Right renal pelvis (tissue), 4 donors: ENCODE measurements around the gene TIAM2. TPM values are rescaled to one million over a fixed set of nuclear protein-coding genes. Genes with fewer than 3 reads are reported as not detected.
"Not testable (repeated sequence)": the region's sequence is repeated elsewhere in the genome, so short reads cannot be mapped to it uniquely, and the experiment has no call there.

ENCODE experiments used
- DNase-seq, 4 donors: peaks; one replicate each; pipeline ENCODE4 v3.0.0-alpha.2; 2013; ENCODE audit warnings: low read depth in 4 of 4, low spot score in 3 of 4, missing footprints in 1 of 4
- polyA plus RNA-seq, 4 donors: library from polyadenylated mRNA; unstranded; fragments of 120-200 nt; gene quantifications; one replicate each; pipeline ENCODE4 v1.2.1, GENCODE V29; 2013; ENCODE audit not compliant: insufficient read length in 4 of 4

TIAM2 gene
- polyA plus RNA-seq, 4 donors, result 16.9 to 23.4 (median 22.2) TPM

DNA sequence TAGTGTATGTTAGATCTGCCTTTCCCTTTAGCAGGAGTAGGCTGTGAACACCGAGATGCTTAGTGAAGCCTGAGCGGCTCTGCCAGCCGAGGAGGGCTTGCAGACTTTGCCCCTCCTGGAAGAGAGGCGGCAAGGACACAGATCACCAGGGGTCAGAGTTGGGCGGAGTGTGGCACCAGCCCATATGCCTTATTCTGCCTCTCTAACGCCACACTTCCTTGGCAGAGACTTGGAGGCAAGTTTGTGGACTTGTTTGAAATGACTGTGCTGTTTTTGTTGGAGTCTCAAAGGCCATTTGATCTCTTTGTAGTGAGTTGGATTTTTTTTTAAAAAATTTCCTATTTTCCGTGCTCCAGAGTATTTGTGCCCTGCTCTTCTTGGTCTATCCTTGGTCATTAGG lies 224.2 kb downstream of the TIAM2 start:
- no peak for DNase-seq

DNA sequence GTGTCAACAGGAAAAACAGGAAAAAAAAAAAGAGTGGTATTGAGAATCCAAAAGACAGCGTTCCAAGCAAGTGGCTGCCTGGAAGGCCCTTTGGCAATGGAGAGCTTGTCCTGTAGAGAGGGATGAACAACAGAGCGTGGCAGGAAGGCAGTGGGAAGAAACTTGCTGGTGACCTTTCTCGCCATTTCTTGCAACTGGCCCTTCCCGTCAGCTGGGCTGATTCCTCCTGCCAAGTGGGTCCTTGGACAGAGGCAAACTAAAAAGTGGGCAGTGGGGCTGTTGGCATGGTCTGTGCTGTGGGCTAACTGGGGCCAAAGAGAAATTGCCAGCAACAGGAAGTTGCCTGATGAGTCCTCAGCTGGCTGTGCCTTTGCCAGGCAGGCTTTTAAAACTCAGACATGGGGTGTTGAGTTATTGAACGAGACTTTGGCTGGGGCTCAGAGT lies 224.8 kb downstream of the TIAM2 start:
- no peak for DNase-seq

DNA sequence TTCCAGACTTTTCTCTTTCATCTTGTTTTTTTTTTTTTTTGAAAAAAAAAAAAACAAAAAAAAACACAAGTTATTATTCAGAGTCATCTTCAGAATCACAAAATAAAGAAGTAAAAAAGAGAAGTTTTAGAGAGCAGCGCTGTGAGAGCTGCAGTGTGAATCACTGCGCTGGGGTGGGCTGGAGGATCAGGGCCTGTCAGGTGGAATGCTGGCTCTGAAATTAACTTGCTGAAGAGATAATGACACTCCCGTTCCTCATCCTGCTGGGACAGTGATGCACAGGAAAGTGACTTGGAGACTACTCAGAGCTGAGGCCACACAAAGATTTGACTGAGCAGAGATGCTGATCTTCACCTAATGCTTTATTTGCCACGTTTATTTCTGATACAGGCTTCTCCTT lies 226.0 kb downstream of the TIAM2 start:
- DNase-seq, result no peak

DNA sequence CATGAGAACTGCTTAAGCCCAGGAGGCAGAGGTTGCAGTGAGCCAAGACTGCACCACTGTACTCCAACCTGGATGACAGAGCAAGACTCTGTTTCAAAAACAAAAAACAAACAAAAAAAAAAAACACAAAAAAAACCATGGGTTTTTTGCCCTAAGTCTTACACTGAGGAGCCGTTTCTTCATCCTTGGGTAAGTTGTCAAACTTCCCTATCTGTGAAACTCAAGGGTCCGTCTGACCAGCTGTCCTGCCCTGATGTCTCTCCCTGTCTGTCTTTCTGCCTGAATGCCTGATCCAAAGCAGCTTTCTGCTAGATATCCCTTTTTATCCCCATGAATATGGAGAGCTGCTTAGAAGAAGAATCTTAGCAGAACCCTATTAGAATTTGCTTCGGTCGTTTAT lies 227.4 kb downstream of the TIAM2 start:
- no peak for DNase-seq

DNA sequence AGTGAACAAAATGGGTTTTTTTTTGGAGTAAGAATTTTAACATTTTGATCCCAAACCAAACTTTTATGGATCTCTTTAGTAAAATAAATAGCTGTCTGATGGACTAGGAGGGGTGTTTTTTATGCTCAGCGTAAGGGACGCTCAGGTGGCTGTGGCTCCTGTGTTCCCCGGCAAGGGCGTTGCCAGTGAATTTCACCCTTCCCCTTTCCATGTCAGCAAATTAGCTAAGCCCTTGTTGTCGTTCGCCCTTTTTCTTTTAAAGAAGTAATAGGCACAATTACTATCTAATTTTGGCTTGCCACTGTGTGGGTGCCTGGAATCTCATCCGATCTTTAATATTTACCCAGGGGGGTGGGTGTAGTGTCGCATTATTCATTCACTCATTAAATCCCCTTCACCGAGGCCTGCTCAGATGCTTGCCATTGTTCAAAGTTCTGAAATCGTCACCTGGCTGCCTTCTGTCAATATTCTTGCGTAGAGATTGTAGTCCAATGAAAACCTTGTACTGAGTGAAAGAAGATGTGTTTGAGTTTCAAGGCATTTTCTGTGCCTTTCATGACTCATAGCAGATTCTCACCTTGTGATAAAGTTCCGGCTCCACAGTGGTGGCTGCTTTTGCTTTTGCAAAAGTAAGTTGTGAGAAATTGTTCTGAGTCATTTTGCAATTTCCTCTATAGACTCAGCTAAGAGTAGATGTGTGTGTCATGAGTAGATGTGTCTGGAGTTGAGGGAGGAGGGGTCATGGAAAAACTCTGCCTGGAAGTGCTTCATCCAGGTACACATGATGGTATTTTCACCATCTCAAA lies 228.7 kb downstream of the TIAM2 start:
- no peak for DNase-seq

DNA sequence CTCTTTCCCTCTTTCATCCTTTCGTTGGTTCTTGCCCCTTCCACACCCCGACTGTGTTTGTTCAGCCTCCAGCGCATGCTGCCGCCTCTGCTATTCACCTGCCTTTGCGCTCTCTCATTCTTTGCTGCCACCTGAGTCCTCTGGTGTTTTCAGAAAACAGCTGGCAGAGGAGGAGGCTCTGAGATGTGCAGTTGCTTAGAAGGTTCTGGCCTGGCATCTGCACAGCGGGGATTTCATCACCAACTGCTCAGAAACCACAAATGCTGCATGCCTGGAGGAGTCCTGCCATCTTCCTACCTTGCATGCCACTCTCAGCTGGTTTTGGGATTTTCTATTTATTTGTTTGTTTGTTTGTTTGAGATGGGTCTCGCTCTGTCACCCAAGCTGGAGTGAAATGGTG lies 229.5 kb downstream of the TIAM2 start:
- no peak for DNase-seq

DNA sequence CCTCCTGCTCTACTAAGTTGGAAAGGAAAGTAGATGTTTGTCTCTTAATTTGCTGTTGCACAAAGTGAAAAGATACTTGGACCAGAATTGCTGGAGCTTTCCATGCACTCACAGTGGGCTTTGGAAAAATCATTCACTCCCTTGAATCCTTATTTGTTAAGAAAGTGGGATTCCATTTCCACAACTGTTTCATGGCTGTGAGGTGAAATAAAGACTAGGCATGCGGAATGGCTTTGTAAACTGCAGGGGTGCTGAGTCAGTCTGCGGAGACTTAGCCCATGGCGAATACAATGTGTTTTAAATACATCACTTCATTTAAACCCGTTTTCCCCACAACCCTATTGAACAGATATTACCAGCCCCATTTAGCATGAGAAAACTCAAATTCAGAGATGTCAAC lies 231.9 kb downstream of the TIAM2 start:
- no peak for DNase-seq

DNA sequence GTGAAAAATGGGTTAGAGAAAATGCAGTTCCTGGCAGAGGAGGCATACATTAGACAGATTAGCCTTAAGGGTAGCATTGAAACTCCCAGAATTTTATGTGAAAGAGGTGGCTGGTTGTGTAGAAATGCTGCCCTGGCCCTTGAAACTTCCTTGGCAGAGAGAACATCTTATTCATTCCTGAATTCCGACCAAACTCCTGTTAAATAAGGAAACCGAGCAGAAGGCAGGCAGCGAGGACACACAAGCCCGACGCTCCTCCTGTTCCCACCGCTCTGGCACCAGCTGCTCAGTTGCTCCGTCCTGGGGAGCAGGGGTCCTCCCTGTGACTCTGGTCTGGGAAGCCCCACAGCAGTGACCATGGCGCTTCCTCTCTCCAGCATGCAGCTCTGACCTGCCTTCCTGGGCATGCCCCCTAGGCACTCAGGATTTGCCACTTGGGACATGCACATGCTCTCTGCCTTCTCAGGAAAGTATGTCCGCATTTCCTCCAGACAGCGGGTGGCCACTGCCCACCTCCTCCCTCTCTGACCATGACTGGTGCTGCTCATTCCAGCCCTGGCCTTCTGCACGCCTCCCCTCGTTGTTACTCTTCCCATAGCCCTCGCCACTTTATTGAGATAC lies 233.5 kb downstream of the TIAM2 start:
- no peak for DNase-seq

DNA sequence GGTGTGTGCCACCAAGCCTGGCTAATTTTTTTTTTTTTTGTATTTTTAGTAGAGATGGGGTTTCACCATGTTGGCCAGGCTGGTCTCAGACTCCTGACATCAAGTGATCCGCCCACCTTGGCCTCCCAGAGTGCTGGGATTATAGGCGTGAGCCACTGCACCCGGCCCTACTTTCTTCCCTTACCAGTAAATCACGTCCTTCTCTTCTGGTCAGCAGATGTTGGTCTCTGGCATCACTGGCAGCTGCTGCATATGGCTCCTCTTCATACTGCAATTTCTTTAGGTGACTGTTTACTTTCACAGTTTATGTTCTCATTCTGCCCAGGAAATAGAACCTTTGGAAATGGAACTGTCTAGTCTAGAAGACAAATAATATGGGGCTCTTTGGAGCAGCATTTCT lies 235.9 kb downstream of the TIAM2 start:
- not testable (repeated sequence) for DNase-seq

DNA sequence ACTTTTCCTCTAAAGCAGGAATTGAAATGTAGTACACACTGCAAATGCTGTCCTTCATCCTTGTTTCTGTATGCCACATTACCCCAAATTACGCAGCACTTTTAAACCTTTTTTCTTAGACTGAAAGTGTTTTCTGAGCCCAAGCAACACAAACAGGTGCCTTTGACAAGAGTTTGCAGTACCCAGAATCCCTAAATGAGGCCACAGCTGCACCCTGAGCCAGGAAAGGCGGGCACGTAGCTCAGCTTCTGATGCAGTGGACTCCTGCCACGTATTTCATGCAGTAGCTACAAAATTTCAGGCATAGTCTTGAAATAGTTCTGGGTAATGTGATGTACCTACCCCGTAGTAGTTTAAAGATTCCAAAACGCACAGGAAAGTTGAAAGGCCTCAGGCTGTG lies 237.7 kb downstream of the TIAM2 start:
- DNase-seq, result no peak

DNA sequence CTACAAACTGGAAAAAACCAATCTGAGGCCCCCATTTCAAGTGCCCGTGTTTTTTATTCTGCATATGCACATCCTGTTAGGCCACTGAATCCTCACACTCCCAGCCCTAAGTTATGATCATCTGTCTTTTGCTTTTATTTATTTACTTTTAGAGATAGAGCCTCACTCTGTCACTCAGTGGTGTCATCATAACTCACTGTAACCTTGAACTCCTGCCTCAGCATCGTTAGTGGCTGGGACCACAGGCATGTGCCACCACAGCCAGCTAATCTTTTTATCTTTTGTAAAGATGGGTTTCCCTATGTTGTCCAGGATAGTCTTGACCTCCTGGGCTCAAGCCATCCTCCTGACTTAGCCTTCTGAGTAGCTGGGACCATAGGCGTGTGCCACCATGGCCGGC lies 239.1 kb downstream of the TIAM2 start:
- no peak for DNase-seq

DNA sequence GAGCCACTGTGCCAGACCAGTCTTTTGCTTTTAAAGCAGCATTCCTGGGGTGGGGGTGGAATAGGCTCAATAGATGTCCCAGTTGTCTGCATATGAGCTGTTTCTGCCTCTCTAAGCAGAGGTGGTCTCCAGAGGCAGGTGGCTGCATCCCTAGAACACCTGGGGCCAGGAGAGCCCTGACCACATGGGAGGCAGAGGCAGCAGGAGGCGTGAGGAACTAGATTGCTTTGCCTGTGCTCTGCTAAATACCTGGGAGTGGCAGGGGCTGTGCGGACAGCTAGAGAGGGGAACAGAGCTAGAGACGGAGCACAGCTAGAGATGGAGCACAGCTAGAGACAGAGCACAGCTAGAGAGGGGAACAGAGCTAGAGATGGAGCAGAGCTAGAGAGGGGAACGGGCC lies 239.6 kb downstream of the TIAM2 start:
- DNase-seq, result no peak

DNA sequence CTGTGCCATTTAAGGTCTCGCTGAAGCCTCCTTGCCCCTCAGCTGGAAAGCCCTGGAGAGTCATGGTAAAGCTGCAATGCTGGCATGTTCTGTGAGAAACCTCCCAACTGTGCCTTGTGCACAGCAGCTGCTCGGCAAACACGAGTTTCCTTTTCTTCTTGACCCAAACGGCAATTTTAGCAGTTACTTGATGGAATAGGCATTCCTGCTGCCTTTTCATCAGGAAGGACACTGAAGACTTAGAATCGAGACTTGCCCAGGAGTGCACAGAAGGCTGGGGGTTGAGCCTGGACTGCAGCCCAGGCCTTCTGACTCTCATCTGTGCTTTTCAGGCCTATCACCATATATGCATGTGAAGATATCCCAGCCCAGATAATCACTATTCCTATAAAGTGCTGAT lies 240.0 kb downstream of the TIAM2 start:
- DNase-seq, result no peak

DNA sequence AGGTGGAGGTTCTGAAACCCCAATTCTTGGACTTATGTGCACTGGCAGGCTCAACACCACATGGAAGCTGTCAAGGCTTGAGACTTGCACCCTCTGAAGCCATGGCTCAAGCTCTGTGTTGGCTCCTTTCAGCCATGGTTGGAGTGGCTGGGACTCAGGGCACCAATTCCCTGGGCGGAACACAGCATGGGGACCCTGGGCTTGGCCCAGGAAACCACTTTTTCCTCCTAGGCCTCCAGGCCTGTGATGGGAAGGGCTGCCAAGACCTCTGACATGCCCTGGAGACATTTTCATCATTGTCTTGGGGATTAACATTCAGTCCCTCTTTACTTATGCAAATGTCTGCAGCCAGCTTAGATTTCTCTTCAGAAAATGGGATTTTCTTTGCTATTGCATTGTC lies 242.5 kb downstream of the TIAM2 start:
- DNase-seq, result no peak

DNA sequence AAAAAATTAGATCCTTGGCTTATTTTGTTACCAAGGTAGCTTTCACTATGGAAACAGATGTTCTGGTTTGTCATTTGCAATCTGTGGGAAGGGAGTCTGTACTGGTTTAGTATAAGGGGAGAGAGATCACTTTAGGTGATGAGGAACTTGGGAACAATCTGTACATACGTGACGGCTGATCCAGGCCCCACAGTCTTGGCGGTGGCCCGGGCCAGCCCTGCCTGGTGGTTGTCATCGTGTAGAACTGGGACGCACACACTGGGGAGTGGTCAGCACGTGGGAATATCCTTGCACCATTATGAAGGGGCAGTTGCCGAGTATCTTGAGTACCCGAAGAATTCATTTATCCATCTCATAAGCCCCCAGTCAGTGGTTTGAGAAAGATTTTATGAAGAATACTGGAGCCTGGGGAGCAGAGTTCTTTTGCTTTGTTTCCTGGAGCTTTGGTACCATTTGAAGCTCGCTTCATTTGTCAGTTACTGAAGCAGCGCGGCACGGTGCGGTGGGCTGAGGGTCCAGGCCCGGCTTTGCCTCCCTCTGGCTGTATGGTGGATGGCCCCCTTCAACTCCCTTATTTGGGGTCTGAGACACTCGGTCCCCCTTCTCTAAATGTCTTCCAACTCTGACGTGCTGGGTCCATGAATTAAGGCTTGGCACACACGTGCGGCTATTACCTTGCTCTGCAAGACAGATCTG lies 245.9 kb downstream of the TIAM2 start:
- no peak for DNase-seq

DNA sequence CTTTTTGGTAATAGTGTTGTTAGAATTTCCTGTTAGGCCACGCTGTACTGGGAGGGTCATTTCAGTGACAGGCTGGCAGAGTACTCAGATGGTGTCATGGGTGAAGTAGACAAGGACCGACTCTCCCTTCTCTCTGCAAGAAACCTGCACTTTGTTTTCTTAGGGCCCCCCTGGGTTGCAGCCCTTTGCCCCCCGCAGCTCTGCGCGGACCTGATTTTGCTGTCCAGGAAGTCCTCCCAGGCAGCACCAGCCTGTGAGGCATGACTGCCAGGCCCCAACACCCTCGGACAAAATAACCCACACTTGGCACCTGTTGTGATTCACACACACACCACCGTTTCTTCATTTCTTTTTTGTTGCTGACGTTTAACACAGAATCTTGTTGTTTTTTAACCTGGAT lies 246.9 kb downstream of the TIAM2 start:
- DNase-seq, result no peak

DNA sequence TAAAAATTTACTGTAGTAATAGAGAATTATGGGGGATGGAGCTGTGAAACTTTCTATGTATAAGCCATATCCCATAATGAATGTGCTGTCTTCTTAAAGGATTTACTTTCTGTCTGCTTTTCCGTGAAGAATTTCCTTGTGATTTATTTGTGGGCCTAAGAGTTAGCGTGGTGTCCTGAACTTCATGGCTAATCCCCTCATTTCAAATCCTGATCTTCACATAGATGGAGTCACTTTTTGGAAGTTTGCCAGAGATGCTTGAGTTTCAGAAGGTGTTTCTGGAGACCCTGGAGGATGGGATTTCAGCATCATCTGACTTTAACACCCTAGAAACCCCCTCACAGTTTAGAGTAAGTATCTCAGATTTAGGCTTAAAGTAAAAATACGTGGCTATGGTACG lies 249.3 kb downstream of the TIAM2 start:
- no peak for DNase-seq

DNA sequence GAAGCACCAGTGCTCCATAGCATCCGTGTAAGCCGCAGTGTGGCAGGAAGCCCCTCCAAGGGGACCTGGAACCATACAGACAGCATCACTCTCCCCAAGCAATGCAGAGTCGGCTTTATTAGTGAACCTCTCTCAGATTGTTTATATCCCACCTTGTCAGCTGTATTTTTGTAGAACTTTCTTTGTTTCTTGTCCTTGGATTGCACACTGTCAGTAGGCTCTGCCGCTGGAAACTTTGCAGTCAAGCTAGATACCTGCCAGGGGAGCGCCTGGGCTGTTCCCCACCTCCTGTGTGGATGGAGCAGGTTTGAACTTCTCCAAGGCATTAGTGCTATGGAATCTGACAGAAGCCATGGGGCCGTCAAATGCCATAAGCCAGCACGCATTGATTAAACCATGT lies 250.1 kb downstream of the TIAM2 start:
- DNase-seq, result no peak

DNA sequence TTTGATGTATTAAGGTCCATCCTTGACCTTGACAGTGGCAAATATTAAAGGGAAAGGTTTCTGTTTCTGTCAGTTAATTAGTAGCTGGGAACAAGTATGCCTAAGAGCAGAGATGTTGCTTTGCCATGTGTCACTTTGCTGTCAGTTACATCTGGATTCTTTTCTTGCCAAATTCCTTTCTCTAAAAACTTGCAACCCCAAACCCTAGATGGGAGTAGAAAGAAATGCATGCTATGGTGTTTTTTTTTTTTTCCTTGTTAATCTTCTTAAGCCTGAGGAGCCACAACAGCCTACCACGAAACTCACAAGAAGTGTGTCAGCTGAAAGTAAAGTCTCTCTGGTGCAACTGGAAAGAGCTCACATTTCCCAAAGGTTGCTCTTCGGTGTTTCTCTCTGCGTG lies 250.7 kb downstream of the TIAM2 start:
- DNase-seq, result no peak

DNA sequence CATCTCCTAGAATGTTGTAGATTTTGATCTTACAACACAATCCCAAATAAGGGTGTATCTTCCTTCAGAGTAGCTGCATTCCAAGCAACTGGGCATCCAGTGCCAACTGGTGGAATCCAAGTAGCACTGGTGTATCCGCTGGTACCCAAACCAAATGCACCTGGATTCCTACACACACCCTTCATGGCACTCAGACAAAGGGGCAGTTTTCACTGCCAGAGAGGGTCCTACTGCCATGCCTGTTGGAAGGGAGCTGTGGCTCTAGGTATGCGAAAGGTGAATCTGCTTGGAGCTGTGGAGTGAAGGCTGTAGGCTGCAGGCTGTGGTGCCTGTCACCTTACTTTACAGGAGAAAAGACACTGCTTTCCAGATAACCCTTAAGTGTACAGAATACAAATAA lies 251.7 kb downstream of the TIAM2 start:
- DNase-seq, result no peak

DNA sequence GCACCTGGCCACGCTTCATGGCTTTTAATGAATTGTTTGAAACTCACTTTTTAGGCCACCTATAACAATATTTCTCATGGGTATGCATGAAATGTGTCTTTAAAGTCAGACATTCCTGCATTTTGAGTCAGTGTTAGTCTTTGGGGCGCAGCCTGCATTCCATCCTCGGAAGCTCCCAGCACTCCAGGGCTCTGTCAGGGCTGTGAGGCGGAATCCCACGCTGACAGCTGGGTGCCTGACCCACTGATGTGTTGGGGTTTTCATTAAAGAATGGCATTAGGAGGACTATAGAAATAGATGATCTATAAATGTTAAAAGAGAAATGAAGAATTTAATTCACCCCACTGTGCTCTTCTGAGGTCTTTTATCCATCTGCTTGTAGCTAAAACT lies 252.5 kb downstream of the TIAM2 start:
- DNase-seq, result no peak
